GM18511 (cell line): Measurements from ENCODE around the gene PTDSS2.
"Not testable (repeated sequence)": the region's sequence is repeated elsewhere in the genome, so short reads cannot be mapped to it uniquely, and the experiment has no call there.

Experiments
- ATAC-seq: cut with Tn5 transposase; IDR thresholded peaks from one replicate; pipeline ENCODE4 v1.9.1; 2021; ENCODE audit warnings: mild to moderate bottlenecking, moderate library complexity; ENCODE audit not compliant: unreplicated experiment

PTDSS2 gene

GRCh38 chr11:429931-430456 lies 20.1 kb upstream of the PTDSS2 start:
- ATAC-seq, result no peak

GRCh38 chr11:431921-432320 lies 18.2 kb upstream of the PTDSS2 start:
- no peak for ATAC-seq

GRCh38 chr11:432501-433100 lies 17.5 kb upstream of the PTDSS2 start:
- ATAC-seq, result no peak

- ATAC-seq, result no peak
These were observed 17.0 kb upstream of the PTDSS2 start for GRCh38 chr11:433111-433510.

GRCh38 chr11:433641-434040 lies 16.4 kb upstream of the PTDSS2 start:
- no peak for ATAC-seq

- no peak for ATAC-seq
These were observed 15.6 kb upstream of the PTDSS2 start for GRCh38 chr11:434496-434895.

GRCh38 chr11:434999-435740 lies 14.9 kb upstream of the PTDSS2 start:
- not testable (repeated sequence) for ATAC-seq

- ATAC-seq, result no peak
These were observed 12.7 kb upstream of the PTDSS2 start for GRCh38 chr11:437228-437870.

- no peak for ATAC-seq
These were observed 11.8 kb upstream of the PTDSS2 start for GRCh38 chr11:438101-438844.

- no peak for ATAC-seq
These were observed 10.6 kb upstream of the PTDSS2 start for GRCh38 chr11:439315-440064.

- ATAC-seq, result no peak
These were observed 9.7 kb upstream of the PTDSS2 start for GRCh38 chr11:440065-441042.

GRCh38 chr11:441043-441417 lies 9.0 kb upstream of the PTDSS2 start:
- ATAC-seq, result no peak

GRCh38 chr11:441418-442274 lies 8.4 kb upstream of the PTDSS2 start, which contains the start of gene ANO9:
TSS of gene ANO9 (minus strand) at chr11:442011. CDS start at chr11:441926, 85 bp downstream.
- peak; percentile 80 for ATAC-seq

- no peak for ATAC-seq
These were observed 7.4 kb upstream of the PTDSS2 start for GRCh38 chr11:442611-443081.

- no peak for ATAC-seq
These were observed 6.4 kb upstream of the PTDSS2 start for GRCh38 chr11:443542-444199.

- no peak for ATAC-seq
These were observed 5.5 kb upstream of the PTDSS2 start for GRCh38 chr11:444396-445144.
